B cell (primary cell): Measurements from ENCODE around the gene CAP2. TPM values are rescaled to one million over a fixed set of nuclear protein-coding genes. Genes with fewer than 3 reads are reported as not detected.

Experiments
- ATAC-seq: fragments of 200-7000 bp; cut with Tn5 transposase; one replicate; pipeline ENCODE4 v1.10.0; 2021; ENCODE audit warnings: low read depth, mild to moderate bottlenecking, moderate number of reproducible peaks, moderate library complexity
- CTCF ChIA-PET: fragments of 350-600 bp; sonication (Branson Sonifier 250); formaldehyde crosslinking; loops from one replicate; lab custom pipeline; 2021; ENCODE audit warnings: antibody characterized with exemption, inconsistent platforms; lab: Charles Lee
- POLR2A ChIA-PET: fragments of 350-600 bp; sonication (Branson Sonifier 250); formaldehyde crosslinking; loops from one replicate; lab custom pipeline; 2021; ENCODE audit warnings: antibody characterized with exemption; lab: Charles Lee
- DNase-seq: peaks from one replicate; pipeline ENCODE4 v3.0.0; 2013
- H2AFZ ChIP-seq: 2 replicates; pipeline ENCODE4 v1.6.1; 2012; ENCODE audit warnings: mild to moderate bottlenecking, low read depth, low read length; ENCODE audit not compliant: insufficient read depth, poor library complexity, severe bottlenecking
- H3K27ac ChIP-seq, 2 donors: 1 replicate in 1 of 2; 2 replicates in 1 of 2; pipeline ENCODE4 v1.5.1; 2012 to 2013; ENCODE audit warnings: low read length in 2 of 2, mild to moderate bottlenecking in 2 of 2, moderate library complexity in 1 of 2
- H3K27me3 ChIP-seq, 4 experiments: fragments of 200-600 bp in 1 of 4; sonication (generic) in 1 of 4; replicated peaks in 1 of 4; 1 replicate in 2 of 4; 2 replicates in 2 of 4; pipeline versions ENCODE4 v1.6.1 to v1.7.0; 2013 to 2016; ENCODE audit warnings: low read length in 3 of 4, mild to moderate bottlenecking in 2 of 4, mixed read lengths in 1 of 4, moderate library complexity in 1 of 4; ENCODE audit not compliant: insufficient read depth in 4 of 4, control insufficient read depth in 3 of 4; ENCODE audit errors: control extremely low read depth in 1 of 4
- H3K36me3 ChIP-seq, 2 experiments: replicated peaks in 1 of 2; 1 replicate in 1 of 2; 2 replicates in 1 of 2; pipeline versions ENCODE4 v1.6.1 to v1.7.1; 2013; ENCODE audit warnings: low read length in 1 of 2; ENCODE audit not compliant: insufficient read depth in 2 of 2, control insufficient read depth in 1 of 2; ENCODE audit errors: control extremely low read depth in 1 of 2, extremely low read depth in 1 of 2
- H3K4me1 ChIP-seq, 2 donors: fragments of 200-600 bp in 1 of 2; sonication (generic) in 1 of 2; 1 replicate in 1 of 2; 2 replicates in 1 of 2; pipeline versions ENCODE4 v1.5.1 to v1.6.1; 2013 to 2017; ENCODE audit warnings: low read length in 2 of 2; ENCODE audit not compliant: control insufficient read depth in 2 of 2, insufficient read depth in 2 of 2
- H3K4me2 ChIP-seq: replicated peaks from 2 replicates; pipeline ENCODE3; 2012; ENCODE audit warnings: mild to moderate bottlenecking, low read depth, low read length; ENCODE audit not compliant: poor library complexity, severe bottlenecking
- H3K4me3 ChIP-seq, 5 experiments: fragments of 200-600 bp in 1 of 5; sonication (generic) in 1 of 5; 1 replicate in 3 of 5; 2 replicates in 2 of 5; pipeline versions ENCODE4 v1.5.1 to v1.7.0; 2011 to 2016; ENCODE audit warnings: low read length in 4 of 5, mild to moderate bottlenecking in 4 of 5, low read depth in 2 of 5, control low read depth in 1 of 5, moderate library complexity in 1 of 5; ENCODE audit not compliant: insufficient read depth in 1 of 5; ENCODE audit errors: control extremely low read depth in 1 of 5, extremely low read depth in 1 of 5
- H3K79me2 ChIP-seq: fragments of 200-600 bp; sonication (generic); one replicate; pipeline ENCODE4 v1.6.0; 2016; ENCODE audit warnings: low read length; ENCODE audit not compliant: control insufficient read depth, insufficient read depth
- H3K9ac ChIP-seq: fragments of 200-600 bp; sonication (generic); 2 replicates; pipeline ENCODE4 v1.6.1; 2017; ENCODE audit warnings: mild to moderate bottlenecking, low read length, moderate library complexity
- H3K9me3 ChIP-seq, 3 donors: one replicate each; pipeline versions ENCODE4 v1.6.1 to v1.7.1; 2013; ENCODE audit warnings: low read length in 2 of 3; ENCODE audit not compliant: control insufficient read depth in 2 of 3, insufficient read depth in 1 of 3; ENCODE audit errors: control extremely low read depth in 1 of 3
- H4K20me1 ChIP-seq: 2 replicates; pipeline ENCODE4 v1.6.0; 2012; ENCODE audit warnings: mild to moderate bottlenecking, low read length; ENCODE audit not compliant: insufficient read depth, control insufficient read depth, poor library complexity, severe bottlenecking
- H3K27ac Mint-ChIP-seq: one replicate; pipeline ENCODE4 v1.8.0; 2021; ENCODE audit warnings: mixed read lengths
- H3K27me3 Mint-ChIP-seq: one replicate; pipeline ENCODE4 v1.8.0; 2021; ENCODE audit warnings: mixed read lengths
- H3K4me1 Mint-ChIP-seq: one replicate; pipeline ENCODE4 v1.8.0; 2021; ENCODE audit warnings: mixed read lengths
- H3K4me3 Mint-ChIP-seq: one replicate; pipeline ENCODE4 v1.8.0; 2021; ENCODE audit warnings: mixed read lengths
- H3K9me3 Mint-ChIP-seq: one replicate; pipeline ENCODE4 v1.8.0; 2022; ENCODE audit warnings: mixed read lengths; ENCODE audit not compliant: insufficient read depth
- EZH2 ChIP-seq: IDR thresholded peaks from 2 replicates; pipeline ENCODE4 v1.6.1; 2012; ENCODE audit warnings: borderline replicate concordance, low read depth, mild to moderate bottlenecking, moderate library complexity, low read length; ENCODE audit not compliant: insufficient read depth, poor library complexity, severe bottlenecking
- WGBS: methylation state at CpG from one replicate; pipeline ENCODE4 v1.1.5; 2013; ENCODE audit warnings: missing lambda C conversion rate; ENCODE audit not compliant: insufficient coverage; 5-methylcytosine and 5-hydroxymethylcytosine counted together
- intact Hi-C: fragments of 100-400 bp; cut with micrococcal nuclease; formaldehyde crosslinking; loops from one replicate; pipeline ENCODE4 v1.10.0; 2022
- polyA plus RNA-seq: library from polyadenylated mRNA; depleted of rRNA; stranded (reverse); fragments of >200 nt; gene quantifications from 2 replicates; pipeline ENCODE4 v1.2.3, GENCODE V29; 2012
- total RNA-seq, 2 donors: library from RNA; stranded (reverse); fragments of 120-200 nt in 1 of 2; gene quantifications; 1 replicate in 1 of 2; 2 replicates in 1 of 2; pipeline versions ENCODE4 v1.2.3 to v1.2.4, GENCODE V29; 2013 to 2022
- TF ChIP-seq, protein P1 (sequence below): fragments of 200-600 bp; IDR thresholded peaks from one replicate; pipeline ENCODE4 v1.8.0; 2022; ENCODE audit warnings: antibody characterized with exemption, mild to moderate bottlenecking

Gene CAP2
- total and polyA plus RNA-seq, 2 donors (not counting 1 experiment from before 2014, with no cell fraction given): not detected

DNA sequence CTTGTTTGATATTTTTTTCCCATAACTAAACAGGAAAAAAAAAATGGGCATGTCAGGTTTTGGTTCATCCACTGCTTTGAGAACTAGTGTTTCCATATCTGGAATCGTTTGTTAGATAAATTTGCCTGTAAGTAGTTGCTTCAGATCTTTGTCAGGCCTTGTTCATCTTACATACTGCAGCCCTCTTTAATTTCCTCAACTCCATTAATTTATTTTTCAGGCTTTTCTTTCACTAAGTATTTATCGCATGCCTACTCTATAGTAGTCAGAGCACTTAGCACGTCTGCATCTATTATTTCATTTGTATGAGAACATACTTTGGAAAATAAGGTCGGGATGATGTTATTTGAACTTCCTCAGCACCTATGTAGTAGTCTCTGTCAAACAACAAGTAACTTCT, 80.9 kb downstream of the CAP2 start:
- intact Hi-C loops: no loop called here
- no peak overlapping the region for H3K4me3 Mint-ChIP-seq
- no peak overlapping the region for H3K27ac Mint-ChIP-seq
- H4K20me1 ChIP-seq: no peaks in the 10 kb centered on the region
- no peaks in the 10 kb centered on the region for H3K36me3 ChIP-seq
- H3K27ac ChIP-seq: no peak overlapping the region
- TF ChIP-seq, protein P1, sequence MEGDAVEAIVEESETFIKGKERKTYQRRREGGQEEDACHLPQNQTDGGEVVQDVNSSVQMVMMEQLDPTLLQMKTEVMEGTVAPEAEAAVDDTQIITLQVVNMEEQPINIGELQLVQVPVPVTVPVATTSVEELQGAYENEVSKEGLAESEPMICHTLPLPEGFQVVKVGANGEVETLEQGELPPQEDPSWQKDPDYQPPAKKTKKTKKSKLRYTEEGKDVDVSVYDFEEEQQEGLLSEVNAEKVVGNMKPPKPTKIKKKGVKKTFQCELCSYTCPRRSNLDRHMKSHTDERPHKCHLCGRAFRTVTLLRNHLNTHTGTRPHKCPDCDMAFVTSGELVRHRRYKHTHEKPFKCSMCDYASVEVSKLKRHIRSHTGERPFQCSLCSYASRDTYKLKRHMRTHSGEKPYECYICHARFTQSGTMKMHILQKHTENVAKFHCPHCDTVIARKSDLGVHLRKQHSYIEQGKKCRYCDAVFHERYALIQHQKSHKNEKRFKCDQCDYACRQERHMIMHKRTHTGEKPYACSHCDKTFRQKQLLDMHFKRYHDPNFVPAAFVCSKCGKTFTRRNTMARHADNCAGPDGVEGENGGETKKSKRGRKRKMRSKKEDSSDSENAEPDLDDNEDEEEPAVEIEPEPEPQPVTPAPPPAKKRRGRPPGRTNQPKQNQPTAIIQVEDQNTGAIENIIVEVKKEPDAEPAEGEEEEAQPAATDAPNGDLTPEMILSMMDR: no peak
- no peak for TF ChIP-seq EZH2
- H3K4me2 ChIP-seq: no peak overlapping the region
- no peak for DNase-seq
- no peak overlapping the region for H3K4me3 ChIP-seq
- ChIA-PET POLR2A (no interaction called here), CTCF (no interaction called here)
- H3K9ac ChIP-seq: no peak overlapping the region
- H3K27me3 Mint-ChIP-seq: peaks cover 14% of the 10 kb centered on the region
- no peak overlapping the region for H2AFZ ChIP-seq
- no peak for ATAC-seq
- H3K4me1 ChIP-seq: no peaks in the 10 kb centered on the region
- H3K79me2 ChIP-seq: no peaks in the 10 kb centered on the region
- no peaks in the 10 kb centered on the region for H3K9me3 Mint-ChIP-seq
- WGBS: no CpG with 5 or more reads among the region's 4 CpGs
- no peaks in the 10 kb centered on the region for H3K9me3 ChIP-seq
- no peaks in the 10 kb centered on the region for H3K4me1 Mint-ChIP-seq
- H3K27me3 ChIP-seq: no peaks in the 10 kb centered on the region

DNA sequence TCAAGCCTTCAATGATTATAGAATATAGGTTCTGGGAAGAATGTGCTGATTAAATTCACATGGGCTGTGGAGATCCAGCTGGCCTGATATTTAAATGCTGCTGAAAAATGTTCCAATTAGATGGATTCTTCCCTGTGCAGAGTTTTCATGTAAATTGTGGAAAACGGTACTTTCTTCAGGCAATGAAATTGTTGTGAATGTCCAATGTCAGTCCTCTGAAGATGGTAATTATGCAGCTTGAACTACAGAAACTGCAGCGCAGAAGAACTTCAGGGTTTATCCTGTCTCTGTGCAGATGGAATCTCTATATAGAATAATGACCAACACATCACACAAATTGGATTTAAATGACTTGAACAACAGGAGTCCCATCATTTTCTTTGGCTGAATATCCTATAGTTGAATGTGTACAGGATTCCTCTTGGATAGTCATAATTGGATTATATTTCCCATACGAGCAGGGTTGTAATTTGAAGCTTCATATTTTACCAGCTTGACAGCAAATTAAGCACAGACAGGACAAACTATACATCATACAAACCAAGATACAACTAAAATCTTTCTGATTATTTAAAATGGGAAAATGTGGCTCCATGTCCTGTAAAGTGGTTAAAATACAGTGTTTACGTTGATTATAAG, 82.3 kb downstream of the CAP2 start:
- no peak overlapping the region for H3K27ac ChIP-seq
- H3K4me2 ChIP-seq: no peak overlapping the region
- ATAC-seq (no peak), DNase-seq (no peak)
- no peak overlapping the region for H3K27ac Mint-ChIP-seq
- POLR2A ChIA-PET: no interaction called here
- TF ChIP-seq, protein P1: no peak
- TF ChIP-seq EZH2: no peak
- no peak overlapping the region for H3K4me3 Mint-ChIP-seq
- H2AFZ ChIP-seq: no peak overlapping the region
- no peak overlapping the region for H3K9ac ChIP-seq
- H3K9me3 Mint-ChIP-seq: no peaks in the 10 kb centered on the region
- CTCF ChIA-PET: no interaction called here
- H3K4me3 ChIP-seq: no peak overlapping the region
- H3K27me3 ChIP-seq: no peaks in the 10 kb centered on the region
- 88% methylated on average over 1 of the region's 4 CpGs for WGBS
- no peaks in the 10 kb centered on the region for H4K20me1 ChIP-seq
- no peaks in the 10 kb centered on the region for H3K4me1 Mint-ChIP-seq
- intact Hi-C loops: no loop called here
- no peaks in the 10 kb centered on the region for H3K4me1 ChIP-seq
- no peaks in the 10 kb centered on the region for H3K36me3 ChIP-seq
- H3K27me3 Mint-ChIP-seq: peaks cover 14% of the 10 kb centered on the region
- H3K79me2 ChIP-seq: no peaks in the 10 kb centered on the region
- no peaks in the 10 kb centered on the region for H3K9me3 ChIP-seq
